ENCODE results near the gene NEO1.

The NEO1 gene, protein sequence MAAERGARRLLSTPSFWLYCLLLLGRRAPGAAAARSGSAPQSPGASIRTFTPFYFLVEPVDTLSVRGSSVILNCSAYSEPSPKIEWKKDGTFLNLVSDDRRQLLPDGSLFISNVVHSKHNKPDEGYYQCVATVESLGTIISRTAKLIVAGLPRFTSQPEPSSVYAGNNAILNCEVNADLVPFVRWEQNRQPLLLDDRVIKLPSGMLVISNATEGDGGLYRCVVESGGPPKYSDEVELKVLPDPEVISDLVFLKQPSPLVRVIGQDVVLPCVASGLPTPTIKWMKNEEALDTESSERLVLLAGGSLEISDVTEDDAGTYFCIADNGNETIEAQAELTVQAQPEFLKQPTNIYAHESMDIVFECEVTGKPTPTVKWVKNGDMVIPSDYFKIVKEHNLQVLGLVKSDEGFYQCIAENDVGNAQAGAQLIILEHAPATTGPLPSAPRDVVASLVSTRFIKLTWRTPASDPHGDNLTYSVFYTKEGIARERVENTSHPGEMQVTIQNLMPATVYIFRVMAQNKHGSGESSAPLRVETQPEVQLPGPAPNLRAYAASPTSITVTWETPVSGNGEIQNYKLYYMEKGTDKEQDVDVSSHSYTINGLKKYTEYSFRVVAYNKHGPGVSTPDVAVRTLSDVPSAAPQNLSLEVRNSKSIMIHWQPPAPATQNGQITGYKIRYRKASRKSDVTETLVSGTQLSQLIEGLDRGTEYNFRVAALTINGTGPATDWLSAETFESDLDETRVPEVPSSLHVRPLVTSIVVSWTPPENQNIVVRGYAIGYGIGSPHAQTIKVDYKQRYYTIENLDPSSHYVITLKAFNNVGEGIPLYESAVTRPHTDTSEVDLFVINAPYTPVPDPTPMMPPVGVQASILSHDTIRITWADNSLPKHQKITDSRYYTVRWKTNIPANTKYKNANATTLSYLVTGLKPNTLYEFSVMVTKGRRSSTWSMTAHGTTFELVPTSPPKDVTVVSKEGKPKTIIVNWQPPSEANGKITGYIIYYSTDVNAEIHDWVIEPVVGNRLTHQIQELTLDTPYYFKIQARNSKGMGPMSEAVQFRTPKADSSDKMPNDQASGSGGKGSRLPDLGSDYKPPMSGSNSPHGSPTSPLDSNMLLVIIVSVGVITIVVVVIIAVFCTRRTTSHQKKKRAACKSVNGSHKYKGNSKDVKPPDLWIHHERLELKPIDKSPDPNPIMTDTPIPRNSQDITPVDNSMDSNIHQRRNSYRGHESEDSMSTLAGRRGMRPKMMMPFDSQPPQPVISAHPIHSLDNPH (N-terminal part only)

DNA sequence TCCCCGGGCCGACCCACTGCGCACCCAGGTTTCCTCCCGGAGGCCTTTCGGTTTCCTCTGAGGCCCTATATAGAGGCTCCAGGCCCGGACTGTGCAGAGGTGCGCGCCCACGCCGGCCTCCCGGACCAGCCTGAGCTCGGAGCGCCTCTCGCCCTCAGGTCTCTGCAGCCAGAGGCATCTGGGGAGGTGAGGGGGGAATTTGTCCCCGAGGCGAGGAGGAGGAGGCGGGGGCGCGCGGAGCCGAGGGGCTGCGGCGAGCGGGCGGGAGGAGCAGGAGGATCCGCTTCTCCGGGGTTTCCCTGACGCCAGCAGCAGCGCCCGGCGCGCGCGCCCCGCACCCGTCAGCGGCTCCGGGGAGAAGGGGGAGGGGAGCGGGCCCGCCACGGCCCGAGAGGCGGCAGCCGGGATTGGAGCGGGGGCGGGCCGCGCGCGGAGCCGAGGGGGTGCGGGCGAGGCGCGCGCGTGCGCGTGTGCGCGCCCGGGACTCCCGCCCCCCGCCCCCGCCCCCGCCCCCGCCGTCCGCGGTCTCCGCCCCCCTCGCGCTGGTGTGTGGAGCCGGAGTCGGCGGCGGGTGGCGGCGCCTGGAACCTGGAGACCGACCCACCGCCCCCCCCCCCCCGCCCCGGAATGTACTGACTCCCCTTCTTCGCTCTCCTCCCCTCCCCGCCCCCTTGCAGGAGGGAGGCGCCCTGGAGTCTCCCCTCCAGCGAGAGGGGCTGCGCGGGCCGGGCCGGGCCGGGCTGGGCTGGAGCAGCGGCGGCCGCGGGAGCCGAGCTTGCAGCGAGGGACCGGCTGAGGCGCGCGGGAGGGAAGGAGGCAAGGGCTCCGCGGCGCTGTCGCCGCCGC is at the start of gene NEO1:
NEO1 (plus strand) TSS at position 657 of the 846 bp plus-strand sequence. CDS start 213 bp downstream, outside the sequence.
- no peak for DNase-seq

DNA sequence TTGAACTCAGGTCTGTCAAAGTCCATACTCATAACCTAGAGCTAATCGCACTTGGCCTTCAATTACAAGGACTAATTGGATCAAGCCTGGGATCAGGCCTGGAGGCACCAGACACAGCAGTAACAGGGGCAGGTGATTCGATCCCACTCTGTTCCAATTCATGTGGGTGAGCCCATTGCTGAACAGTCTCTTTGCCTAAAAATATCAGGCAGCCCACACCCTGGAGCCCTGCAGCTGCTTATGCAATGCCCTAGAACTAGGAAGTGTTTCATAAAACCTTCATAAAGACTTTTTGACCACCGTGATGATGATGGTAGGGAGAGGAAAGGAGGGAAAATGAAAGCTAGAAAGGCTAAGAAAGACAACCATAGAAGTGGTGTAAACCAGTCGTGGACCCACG is 47.8 kb upstream of the NEO1 start:
- DNase-seq, result no peak

DNA sequence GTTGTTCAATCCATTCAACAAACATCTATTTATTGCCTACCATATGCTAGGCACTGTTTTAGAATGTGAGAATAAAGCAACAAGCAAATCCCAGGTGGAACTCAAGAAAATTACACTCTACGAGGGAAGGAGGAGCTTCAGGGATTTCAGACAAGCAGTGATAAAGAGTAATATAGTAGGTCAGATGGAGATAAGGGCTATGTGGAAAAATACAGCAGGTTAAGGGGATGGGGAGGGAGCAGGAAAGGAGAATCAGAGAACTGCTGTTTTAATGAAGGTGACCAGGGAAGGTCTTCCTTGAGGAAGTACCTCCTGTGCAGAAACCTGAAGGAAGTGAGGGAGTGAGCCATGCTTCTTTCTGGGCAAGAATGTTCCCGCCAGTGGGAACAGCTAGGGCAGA is 47.2 kb upstream of the NEO1 start:
- DNase-seq, result no peak

DNA sequence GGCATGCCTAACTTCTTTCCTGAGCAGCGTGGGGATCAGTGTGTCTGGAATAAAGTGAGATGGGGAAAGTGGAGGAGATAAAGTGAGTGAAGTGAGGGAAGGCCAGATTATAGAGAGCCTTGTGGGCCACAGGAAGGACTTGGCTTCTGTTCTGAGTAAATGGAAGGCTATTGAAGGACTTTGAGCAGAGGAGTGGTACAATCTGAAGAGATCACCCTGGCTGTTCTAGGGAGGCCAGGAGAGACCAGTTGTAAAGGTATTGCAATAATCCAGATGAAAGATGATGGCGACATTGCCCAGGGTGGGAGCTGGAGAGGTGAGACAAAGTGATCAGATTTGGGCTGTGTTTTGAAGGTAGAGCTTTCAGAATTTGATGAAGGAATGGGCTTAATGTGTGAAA is 46.8 kb upstream of the NEO1 start:
- no peak for DNase-seq

DNA sequence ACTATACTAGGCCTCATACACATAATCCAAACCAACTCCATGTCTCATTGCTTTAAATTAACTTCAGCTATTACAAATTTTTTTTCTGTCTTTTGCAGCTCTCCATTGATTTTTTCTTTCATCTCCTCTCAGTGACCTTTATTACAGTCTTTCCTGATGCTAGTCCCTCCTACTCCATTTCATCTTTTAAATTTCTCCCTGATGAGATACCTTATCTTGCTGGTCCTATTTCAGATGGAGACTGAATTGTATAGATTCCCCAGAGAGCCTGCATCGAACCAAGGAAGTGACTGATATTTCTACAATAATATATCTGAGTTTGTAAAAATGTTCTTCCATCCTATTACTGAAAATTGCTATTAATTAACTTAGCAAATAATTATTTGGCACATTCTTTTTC is 45.7 kb upstream of the NEO1 start:
- no peak for DNase-seq

DNA sequence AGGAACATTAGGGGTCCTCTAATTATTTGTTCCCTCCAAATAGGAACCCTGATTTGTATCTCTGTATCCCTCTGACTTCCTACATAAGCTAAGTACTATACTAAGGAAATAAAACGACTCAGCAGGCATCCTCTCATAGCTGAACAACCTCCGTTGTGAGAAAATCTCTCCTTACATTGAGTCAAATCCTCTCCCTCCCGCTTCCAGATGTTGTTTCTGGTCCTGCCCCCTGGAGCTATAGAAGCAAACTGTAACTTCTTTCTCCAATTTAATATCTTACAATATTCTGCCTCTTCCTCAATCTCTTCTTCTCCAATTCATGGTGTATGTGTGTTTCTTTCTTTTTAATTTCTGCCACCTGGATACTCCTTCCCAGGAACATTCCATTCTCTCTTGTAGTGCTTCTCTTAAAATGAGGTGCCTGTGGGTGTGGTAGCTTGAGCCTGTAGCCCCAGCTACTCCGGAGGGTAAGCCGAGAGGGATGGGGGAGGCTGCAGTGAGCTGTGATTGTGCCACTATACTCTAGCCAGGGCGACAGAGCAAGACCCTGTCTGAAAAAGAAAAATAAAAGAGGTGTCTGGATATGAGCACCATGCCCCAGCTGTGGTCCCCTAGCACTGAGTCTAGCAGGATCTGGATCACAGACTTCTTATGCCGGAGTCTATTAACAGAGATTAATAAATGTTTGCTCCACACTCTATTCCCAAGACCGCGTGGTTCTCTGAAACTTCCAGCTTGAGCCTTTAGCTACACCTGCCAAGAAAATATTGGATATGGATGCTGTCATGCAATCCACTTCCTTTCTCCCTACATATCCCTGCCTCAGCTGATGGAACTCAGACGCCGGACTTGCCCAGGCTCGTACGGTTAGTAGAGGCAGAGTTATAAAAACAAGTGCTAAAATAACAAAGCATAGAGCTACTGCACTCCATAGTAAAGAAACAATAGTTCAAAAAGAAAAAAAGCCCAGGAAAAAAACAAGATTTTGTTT is 42.9 kb upstream of the NEO1 start:
- DNase-seq, result no peak

DNA sequence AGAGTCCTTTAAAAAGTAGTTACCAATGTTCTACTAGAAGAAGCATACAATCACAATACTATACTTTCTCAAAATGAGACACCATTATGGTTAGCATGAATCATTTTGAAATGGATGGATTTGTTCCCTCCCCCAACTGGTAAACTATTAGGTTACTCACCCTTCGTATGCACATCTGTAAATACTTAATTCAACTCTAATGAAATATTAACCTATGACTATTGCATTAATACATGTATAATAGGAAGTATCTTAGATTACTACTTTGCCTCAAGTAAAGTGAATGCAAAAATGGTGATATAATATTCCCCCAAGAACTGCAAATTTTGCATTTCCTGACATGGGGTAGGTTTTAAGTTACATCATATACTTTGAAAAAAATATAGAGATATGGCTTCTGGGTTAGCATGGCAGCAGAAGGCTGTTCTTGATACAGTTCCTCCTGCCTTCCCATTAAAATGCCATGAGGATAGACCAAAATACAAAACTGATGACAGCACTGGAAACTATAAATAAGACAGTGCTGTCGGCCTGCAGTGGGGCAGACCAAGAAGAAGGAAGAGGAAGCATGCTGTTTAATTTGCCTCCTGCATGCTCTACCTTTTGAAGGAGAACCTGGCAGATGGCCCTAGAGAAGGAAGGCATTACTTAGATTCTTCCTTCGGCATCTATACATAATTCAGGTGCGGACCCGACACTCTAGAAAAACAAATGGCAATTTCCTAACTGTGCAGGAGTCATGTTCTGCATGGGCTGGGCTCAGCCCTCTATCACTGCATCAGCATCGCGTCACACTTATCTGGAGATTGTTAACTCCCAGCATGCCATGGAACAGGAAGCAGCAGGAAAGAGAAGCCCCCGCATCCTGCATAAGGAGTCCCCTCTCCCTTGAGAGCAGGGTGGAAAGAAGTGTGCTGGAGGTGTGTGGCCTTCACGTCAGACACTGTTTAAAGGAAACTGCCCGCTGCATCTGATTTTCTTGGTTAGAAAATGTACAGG is 41.8 kb upstream of the NEO1 start:
- no peak for DNase-seq

DNA sequence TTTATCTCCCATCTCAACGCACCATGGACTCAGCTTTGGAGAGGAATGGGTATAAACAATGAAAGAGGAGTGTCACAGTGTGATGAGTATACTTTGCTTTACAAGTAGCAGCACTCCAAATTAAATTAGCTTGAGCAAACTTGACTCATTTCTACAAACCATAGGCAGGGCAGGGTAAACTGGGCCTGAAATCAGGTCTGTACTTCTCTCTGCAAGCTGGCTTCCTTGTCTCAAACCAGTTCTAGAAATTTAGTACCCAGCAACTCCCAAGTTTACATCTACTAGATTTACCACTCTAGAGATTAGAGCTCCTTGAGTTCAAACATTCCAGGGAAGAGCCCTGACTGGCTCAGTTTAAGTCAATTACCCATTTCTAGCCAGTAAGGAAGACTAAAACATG is 37.4 kb upstream of the NEO1 start:
- DNase-seq, result no peak

DNA sequence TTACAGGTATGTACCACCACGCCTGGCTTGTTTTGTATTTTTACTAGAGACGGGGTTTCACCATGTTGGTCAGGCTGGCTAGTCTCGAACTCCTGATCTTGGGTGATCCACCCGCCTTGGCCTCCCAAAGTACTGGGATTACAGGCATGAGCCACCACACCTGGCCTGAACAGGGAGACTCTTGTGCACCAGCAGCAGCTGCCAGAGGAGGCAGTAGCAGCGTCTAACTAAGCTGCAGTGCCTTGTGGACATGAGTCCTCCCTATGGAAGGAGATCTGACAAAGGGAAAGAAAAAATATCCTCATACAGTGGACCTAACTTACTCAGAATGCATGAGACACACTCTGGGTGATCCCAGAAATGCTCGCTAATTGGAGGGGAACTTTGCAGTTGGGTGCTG is 36.8 kb upstream of the NEO1 start:
- no peak for DNase-seq

DNA sequence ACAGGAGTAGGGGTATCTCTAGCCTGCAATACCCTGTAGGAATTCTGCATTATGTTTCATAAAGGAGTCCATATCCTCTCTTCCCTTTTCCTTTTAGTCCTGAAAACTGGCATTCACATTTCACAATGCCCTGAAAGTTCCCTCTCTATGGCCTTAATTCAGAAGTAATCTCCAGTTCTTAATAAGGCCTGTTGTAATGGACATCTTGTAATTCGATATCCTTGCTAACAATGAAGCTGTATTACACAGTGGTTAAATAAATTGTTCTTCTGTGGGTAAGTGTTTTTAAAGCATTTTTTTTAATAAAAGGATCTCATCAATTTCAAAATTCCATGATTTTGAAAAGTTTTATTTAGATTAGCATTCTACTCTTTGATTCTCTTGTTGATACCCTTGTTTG is 34.3 kb upstream of the NEO1 start:
- DNase-seq, result no peak

DNA sequence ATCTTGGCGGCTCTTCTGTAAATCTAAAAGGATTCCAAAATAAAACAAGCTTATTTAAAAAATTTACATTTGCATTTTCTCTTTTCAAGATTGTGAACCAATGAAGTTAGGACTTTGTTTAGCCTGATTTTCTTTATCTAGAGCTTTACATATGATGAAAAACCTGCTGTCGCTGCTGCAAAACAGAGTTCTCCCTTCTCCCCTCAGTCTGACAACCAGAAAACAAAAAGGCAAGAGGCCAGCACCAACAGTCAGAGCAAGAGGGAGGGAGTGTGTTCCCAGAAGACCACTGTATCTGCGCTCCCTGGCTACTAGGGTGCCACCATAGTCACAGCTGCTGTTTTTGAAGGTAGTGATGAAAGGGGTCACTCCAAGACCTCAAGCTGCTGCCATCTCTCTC is 33.1 kb upstream of the NEO1 start:
- no peak for DNase-seq

DNA sequence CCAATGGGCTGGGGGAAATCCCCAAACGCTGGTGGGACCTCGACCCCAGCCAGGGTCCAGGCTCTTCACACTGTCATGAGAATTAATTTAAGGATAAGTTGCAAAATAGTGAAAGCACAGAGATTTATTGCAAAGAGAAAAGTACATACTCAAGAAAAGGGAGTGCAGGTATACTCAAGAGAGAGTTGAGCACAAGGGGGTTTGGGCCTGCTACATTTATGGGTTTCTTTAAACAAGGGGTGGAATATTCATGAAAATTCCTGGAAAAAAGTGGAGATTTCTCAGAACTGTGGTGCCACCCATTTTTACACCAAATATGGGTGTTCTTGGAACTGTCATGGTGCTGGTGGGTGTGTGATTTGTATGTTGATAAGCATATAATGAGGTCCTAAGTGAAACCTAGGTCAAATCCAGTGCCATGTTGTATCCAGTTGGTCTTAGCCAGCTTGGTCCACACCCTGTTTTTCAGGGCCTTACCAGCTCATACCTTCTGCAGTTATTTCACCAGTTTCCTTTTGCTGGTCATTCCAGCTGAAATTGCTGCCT is 32.6 kb upstream of the NEO1 start:
- DNase-seq, result no peak

DNA sequence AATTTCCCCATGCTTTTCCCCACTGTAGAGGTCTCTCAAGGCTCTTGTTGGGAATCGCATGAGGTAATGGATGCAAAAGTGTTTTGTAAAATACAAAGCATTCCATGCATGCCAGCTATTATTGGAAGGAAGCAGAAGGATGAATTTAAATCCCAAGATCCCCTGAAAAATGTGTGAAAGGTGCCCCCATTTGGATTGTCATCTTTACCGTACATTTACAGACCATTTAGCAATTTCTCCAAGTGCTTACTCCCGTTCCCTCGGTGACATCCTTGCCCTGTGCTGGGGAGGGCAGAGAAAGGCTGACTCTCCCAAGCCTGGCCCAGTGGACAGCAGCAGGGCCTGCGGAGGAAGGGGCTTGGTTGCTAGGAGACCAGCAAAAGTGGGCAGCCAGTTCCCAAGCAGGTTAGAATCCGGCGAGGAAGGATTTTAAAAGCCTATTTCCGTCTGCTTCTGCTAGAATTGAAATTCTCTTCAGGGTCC is 31.1 kb upstream of the NEO1 start:
- DNase-seq, result no peak

DNA sequence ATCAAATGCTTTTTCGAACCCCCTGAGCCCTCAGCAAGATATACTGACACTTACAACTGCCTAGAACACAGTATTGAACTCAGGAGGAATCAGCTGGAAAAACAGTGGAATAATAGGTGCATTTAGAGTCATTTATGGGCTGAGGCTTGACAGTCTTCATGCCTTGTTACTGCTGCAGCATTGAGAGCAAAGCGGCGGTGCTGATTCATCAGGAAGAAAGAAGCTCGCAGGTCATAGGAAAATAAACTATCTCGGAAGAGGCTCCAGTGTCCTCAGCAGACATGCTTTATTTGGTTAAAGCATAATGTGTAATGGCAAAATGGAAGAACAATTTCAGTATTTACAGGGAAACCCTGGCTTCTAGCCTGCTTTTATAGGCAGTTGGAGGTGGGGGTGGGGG is 30.1 kb upstream of the NEO1 start:
- no peak for DNase-seq

DNA sequence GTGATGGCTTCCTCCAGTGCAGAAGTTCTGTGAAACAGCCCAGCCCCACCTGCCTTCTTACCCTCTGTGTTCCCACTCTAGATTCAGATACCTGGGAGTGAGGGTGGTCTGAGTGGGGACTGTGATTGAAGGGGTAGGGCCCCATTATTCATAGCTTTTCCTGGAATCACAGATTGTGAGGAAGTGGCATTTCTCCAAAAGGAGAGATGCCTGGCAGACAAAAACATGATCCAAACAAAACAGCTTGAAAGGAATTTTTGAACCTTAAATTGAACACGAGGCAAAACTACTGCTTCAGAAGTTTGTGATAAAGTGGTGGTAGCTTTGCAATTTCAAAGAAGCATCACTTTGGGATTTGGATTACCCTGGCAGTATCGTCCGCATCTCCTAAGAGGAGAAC is 29.2 kb upstream of the NEO1 start:
- no peak for DNase-seq

DNA sequence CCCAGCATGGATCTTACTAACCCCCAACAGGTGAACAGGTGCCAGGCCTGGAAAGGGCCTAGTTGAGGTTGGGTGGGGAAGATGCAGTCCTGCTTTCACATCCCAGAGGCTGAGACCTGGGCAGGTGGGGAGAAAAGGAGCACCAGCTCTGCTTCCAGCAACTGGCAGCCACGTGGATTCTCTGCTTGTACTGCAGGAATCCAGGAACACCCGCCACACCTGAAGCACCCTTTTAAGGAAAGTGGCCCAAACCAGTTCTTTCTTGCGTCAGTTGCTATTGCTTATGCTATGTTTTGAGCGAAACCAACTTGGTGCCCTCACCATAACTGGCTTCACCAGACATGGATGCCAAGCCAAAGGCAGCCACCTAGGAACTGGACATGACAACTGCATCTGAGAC is 28.1 kb upstream of the NEO1 start:
- no peak for DNase-seq

DNA sequence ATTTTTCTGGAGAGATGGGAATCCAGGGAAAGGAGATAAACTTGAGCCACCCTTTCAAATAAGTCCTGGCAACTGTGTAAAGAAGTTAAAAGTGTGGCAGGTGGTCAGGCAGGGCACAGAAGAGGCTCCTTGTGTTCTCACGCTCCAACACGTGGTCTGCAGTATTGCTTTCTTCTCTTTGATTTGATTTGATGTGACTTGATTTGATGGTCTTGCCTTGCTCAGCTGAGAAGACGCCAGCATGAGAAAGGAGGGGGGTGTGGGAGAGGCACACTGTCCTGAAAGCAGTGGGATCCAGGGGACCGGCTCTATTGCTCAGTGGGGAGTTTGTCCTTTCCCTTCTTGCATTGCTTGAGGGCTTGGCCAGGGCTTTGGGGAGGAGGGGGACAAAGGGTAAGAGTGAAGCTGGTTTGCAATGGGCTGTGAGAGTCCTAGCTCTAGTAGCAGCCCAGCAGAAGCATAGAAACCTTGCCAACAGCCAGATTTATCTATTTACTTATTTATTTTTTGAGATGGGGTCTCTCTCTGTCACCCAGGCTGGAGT is 25.7 kb upstream of the NEO1 start:
- no peak for DNase-seq

DNA sequence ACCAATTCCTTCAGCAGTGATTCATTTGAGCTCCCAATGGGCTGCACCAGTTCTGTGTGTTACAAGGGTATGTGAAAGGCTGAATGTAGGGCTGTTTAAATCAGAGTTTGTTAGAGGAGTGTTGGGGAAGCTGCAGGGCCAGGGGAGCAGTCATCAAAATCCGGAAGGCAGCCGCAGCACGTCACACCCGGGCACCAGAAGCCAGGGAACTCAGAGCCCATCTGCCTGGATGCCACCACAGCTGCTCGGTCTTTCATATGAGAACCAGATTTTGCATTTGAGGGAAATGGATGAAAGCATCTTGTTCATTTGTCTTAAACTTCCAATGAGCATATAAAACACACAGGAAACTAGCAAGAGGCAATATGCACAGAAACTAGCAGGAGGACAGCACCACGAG is 24.2 kb upstream of the NEO1 start:
- DNase-seq, result no peak

DNA sequence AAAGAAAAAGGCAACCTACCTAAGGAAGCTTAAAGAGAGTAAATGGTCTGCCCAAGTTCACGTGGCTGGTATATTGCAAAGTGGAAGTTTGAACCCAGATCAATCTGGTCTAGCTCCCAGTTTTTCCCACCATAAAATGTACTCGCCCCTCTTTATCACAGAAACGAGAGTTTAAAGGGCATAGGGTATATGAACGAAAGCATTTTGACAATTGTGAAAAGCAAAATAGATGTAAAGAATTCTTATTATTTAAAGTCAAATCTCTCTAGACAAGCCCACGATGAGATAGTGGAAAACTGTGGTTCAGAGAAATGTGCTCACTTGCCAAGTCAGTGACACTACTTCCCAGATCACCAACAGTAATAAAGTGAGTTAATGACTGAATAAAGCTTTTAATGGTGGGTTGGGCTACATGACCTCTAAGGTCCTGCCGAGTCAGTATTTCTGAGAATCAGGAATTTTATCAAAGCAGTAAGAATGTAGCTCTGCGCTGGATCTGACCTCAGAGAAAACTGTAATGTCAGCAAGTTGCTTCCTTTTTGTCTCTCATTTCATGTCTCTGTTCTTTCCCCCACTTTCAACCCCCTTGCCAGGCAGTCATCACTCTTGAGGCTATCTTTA is 23.3 kb upstream of the NEO1 start:
- DNase-seq, result no peak

Measured in SIG-M5 (cell line).